GF-D8 (cell line): ENCODE measurements around the gene DTNA.

ENCODE experiments used
- DNase-seq: peaks from one replicate; lab custom pipeline; 2025; lab: John Stamatoyannopoulos, UW

The DTNA gene

DNA sequence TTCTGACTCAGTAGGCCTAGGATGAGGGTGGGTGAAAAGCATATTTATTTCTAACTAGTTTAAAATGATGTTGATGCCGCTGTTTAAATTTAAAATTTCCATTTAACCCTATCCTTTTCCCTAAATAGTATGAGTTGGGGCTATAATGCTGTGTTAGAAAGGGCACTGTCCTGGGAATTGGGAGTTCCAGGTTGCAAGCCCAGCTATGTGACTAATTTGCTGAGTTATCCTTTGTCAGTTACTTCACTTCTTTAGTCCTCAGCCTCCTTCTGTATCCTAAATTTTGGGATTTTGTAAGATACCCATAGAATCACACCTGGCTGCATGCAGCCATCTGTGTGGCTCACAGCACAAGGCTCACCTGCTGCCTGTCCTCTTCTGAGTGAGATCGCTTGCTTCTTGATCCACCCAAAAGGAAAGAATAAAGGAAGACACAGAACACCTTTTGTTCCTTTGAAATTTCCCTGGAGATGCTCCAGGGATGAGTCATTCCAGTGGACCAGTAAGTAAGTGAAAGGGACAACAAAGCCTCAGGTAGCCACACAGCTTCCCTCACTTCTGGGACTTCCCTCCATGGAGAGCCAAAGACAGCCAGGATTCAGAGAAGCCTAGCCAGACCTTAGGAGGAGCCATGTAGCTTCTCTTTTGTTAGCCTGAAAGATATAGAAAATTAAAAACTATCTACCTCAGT lies 97.2 kb downstream of the DTNA start:
- no peak for DNase-seq

DNA sequence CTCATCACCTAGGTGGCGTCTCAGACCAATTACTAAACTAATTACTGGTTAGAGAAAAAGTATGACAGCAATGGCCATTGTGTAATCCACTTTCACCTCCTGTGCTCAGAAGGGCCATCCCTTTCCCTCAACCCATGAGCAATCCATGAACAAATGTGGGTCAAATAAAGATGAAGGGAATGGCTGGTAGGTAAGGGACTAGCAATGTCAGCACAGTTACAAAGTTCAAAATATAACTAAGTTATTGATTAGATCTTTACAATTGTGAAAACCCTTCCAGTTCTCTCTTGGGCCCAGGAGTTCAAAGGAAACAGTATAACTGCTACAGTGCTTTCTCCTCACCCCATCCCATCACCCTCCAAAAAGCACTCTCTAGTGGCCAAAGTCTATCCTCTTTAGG lies 98.3 kb downstream of the DTNA start:
- DNase-seq, result no peak

DNA sequence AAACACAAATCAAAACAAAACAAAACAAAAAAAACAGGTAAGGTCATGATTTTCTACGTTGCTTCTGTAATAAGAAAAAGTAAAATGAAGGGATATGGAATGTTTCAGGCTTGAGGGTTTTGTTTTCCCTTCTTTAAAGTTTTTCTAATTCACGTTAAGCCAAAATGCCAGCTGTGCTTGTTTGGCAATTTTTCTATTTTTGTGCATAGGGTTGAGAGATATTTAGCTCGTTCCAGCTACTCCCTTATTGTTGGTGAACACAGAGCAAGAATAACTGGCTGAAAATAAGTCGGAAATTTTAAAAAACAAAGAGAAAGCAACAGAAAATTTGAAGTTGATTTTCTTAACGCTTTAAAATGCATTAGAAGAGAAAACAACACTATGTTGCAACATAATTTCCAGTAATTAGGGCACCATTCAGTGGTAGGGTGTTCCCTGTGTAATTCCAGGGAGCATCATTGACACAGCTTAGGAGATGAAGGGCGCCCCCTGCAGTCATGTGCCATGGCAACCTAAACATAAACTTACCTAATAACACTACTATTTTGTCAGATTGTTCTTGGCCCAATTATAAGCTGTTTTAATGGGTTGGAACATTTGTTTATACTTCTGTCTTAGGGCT lies 99.5 kb downstream of the DTNA start:
- DNase-seq, result no peak

DNA sequence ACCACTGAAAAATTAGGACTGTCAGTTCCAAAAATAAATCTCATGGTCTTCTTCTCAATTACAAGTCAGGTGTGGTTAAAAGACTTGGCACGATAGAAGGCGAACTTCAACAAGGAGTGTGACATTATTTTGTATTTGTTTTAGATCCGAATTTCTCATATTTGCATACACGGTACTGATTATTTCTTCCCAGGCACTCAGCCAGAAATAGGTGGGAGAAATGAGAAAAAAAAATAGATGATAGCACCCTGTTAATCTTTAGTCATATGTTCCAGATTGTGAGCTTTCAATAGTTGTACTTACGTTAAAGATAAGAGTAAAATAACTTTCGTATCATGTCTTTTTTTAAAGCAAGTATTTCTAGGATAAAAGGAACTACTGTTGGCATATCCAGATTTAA lies 106.1 kb downstream of the DTNA start:
- no peak for DNase-seq

DNA sequence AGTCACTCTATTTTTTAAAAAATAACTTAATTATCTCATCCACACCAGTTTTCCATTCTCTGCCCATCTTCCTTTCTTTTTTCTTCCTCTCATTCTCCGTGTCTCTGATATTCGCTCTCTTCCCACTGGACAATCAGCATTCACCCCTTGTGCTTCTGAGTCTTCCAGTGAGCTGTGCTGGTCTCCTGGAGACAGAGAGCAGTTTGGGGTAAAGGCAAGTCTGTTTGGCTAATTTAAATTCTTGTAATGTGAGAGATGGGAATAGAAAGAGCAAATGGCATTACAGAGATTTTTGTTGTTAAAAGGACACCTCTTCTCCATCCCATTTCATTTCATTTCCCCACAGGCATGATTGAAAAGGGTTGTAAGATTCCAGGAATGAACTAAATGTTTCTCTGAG lies 107.5 kb downstream of the DTNA start:
- DNase-seq, result no peak

DNA sequence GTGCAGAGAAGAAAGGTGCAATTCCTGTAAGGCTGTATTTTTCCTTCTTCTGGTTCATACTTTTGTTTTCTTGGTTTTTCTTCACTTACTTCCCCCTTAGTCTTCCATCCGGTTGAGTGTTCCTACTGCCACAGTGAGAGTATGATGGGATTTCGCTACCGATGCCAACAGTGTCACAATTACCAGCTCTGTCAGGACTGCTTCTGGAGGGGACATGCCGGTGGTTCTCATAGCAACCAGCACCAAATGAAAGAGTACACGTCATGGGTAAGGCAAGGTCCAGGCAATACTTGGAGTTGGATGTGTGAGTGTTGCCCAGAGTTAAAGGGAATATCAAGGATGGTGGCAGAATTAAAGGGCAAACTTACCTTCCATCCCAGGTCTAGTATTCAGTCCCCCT lies 108.0 kb downstream of the DTNA start:
- no peak for DNase-seq

DNA sequence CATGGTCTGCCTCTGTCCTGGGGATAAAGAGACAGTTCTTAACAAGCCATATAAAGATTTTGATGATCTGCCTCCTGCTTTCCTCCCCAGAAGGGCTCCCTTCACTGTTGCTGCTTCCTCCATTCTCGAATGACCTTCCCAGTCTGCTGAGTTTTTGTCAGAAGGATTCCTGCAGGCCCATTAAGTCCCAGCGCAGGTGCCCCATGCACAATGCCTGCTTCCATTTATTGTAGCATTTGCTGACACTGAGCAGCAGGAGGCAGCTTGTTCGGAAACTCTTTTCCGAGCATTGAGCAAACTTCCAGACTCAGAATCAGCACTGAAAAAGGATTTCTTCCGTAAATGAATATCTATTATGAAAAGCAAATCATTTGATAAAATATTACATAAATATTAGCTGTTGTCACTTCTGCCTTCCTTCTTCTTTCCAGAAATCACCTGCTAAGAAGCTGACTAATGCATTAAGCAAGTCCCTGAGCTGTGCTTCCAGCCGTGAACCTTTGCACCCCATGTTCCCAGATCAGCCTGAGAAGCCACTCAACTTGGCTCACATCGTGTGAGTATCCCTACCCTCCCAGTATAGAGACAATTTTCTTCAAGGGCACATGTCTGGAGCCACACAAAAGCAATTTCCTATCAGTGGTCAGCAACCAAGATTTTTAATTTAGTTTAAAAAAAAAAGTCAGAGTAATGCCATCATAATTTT lies 110.4 kb downstream of the DTNA start:
- DNase-seq, result no peak

DNA sequence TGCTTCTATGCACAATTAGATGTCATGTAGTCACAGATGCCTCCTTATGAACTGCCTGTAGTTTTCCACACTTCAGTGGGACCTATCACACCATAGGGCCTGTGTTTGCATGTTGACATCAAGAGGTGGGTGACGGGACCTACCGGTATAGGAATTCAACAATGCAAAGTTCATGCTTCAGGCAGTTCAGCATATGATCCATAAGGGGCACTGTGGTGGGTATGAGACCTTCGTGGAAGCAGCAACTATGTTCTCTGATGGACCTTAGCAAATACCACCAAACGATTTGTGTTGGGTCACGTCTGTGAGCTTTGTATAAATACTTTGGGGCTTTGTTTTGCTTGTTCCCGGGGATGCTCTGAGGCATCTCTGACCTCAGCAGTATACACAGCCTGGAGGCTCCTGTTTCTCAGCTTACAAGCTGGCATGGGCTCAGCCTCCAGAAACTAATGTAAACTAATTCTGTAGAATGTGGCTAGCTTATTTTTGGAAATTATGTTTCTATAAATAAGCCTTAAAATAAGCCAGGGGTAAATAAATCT lies 111.6 kb downstream of the DTNA start:
- DNase-seq, result no peak

DNA sequence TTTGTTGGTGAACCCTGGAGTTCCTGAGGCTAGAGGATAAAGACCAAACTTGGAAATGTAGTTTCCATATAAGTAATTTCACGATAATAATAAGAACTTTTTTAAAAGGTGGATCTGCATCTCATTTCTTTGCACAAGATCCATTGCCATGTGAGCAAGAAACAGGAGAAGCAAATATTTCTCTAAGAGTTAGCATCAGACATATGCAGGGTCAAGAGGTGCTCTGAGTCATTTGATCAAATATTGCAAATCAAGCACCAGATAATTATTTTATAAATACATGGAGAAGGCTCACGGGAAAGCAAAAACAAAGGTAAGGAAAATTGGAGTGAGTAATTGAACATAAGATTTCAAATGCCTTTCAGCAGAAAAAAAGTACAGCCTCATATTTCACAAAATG lies 118.0 kb downstream of the DTNA start:
- no peak for DNase-seq

DNA sequence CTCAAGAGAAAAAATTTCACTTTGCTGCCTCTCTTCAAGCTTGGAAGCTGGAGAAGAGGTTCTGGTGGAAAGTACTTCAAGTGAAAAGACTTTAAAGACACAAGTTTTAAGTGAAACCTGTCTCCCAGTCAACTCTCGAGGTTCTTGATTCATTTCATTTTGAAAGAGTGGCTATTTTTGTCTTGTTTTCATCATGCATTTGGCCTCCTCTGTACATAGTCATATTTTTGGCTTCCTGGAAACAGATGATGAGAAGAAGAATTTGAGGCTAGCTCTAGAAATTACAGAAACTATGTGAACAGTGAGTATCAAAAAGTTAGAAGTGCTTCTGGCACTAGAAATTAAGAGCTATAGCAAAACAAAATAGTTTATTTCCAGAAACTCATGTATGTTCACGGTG lies 124.8 kb downstream of the DTNA start:
- DNase-seq, result no peak

DNA sequence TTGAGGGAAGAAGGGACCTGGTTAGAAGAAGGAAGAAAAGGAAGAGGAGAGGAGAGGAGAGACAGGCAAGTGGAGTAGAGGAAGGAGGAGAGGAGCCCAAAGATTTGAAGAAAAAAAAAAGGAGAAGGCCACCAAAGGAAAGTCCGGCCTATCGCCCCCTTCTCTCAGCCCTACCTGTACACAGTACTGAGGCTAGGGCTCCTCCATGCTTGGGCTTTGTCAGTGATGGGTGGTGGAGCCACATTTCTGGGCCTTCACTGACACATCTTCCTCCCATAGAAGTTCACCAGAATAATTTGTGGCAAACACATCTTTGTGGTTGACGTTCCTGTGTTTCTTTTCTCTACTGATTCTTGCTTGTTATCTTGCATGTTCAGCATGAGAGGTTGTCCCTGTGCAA lies 125.4 kb downstream of the DTNA start:
- no peak for DNase-seq

DNA sequence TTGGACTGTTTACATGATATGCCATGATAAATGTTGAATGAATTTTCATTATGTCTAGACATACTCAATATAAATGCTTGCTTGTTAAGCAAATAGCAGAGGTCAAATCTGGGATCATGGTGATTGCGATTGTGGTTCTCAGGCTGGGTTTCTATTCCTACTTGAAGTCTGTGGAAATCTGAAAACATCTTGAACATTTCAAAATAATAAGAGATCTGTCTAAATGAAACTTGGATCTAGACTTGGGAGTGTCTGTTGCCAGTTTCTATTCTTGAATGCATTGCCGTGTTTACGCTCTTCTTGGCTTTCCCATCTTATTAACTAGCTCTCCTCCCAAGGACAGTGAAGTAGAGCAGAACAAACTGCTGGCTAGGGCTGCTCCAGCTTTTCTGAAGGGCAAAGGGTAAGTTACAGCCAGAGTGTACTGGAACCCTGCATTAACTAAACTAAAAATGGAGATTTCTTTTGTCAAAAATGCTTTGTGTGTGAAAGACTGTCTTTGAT lies 127.7 kb downstream of the DTNA start:
- no peak for DNase-seq

DNA sequence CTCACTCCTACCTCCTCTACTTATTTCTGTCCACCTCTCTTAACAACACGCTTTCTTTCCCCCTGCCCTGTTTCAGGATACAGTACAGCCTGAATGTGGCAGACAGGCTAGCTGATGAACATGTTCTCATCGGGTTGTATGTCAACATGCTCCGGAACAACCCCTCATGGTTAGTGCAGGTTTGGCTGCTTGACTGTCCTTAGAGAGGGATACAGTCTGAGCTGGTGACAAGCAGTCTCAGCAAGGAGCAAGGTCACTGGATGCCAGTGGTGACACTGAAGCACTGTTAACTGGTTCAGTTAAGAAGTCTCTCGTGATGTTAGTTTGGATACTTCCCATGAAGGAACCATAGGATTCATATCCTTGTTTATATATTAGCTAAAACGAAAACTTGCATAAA lies 128.6 kb downstream of the DTNA start:
- DNase-seq, result no peak

DNA sequence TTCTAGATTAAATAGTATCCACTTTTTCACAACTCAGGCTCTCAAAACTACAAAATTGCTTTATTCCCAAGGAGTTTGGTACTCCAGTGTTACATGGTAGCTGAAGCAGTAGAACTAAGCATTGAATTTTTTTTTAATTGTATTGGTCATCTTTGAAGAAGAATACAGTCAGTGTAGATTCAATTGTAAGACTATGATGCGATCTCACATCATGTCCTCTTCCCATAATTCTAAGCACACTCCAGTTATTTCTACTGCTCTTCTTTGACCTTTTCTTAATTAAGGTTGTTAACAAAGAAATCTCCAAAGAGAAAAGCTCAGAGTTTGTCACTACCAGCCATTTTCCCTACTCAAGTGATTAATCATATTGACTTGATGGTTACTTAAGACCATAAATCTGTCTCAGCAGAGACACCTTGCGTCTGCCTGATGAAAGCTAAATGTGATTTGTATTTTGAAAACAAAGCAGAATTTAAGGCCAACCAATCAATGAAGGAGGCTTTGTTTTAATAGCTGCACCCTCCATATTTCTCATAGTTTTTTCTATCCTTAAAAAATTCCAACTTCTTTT lies 130.2 kb downstream of the DTNA start:
- no peak for DNase-seq

DNA sequence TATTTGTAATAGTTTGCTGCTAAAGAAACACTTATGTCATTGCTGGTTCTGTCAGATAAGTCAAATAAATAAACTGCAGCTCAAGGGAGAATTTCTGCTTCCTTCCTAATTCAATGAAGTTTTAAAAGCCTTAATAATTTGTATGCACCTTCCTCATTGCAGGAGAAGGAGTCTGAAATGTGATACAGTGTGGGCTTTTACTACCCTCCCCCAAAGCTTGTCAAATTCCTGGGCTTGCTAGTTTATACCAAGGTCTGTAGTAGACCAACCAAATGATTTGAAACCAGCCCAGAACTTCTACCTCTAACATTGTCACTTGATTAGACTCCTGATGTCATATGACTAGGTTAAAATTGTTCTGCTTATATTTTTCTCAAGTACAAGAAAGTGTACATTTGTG lies 131.8 kb downstream of the DTNA start:
- DNase-seq, result no peak

DNA sequence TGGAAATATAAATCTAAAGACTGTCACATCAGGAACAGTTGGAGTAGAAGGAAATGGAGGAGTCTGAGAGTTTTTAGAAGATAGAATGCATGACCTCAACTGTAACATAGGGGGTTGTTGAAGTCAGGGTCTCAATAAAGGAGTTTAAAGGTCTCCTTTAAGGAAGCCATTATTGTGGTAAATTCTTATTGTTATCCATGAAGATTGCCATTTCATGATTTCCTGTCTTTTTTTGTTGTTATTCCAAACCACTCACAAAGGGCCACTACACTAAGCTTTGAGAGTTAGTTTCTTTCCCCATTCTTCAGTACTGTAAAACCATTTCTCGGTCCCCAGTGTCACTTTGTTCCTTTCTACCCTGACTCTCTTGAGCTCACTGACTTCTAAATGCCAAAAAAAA lies 134.0 kb downstream of the DTNA start:
- DNase-seq, result no peak

DNA sequence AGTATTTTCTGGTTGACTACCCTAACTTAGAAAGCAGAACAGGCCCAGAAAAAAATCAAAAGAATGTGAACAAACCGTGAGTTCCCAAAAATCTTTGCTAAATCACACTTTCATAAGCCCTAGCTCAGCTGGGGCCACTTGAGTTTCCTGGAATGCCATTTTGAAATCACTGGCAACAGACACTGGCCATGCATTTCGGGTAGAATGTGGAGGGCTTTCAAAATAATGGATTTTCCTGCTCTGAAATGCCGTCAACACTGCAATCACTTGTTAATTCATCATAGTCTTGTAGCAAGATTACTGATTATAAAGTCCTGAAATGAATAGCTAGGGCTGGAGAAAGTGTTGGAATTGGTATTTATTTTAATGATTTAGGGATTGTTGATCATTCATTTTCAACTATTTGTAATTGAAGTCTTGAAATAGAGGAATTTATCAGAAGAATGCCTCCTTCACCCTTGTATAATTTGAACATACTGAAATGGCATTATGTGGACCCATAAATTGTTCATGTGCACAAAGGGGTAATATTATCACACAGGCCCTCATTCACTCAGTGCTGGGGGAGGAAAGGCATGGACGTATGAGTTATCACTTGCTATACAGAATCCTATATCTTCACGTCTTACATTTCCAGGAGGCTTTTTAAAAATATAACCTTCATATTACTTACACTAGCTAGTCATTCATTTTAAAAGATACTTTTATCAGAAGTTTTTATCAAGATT lies 134.8 kb downstream of the DTNA start:
- DNase-seq, result no peak

DNA sequence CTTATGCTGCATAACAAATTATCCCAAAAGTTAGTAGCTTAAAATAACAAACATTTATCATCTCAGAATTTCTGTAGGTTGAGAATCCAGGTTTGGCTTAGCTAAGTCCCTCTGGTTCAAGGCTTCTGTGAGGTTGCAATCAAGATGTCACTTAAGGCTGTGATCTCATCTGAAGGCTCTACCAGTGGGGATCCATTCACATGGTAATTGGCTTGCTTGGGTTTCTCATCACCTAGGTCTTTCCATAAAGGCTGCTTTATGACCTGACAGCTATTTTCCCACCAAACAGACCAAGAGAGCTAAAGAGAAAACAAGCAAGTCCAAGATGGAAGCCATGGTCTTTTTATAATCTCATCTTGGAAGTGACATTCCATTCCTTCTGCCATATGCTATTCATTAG lies 137.3 kb downstream of the DTNA start:
- no peak for DNase-seq

DNA sequence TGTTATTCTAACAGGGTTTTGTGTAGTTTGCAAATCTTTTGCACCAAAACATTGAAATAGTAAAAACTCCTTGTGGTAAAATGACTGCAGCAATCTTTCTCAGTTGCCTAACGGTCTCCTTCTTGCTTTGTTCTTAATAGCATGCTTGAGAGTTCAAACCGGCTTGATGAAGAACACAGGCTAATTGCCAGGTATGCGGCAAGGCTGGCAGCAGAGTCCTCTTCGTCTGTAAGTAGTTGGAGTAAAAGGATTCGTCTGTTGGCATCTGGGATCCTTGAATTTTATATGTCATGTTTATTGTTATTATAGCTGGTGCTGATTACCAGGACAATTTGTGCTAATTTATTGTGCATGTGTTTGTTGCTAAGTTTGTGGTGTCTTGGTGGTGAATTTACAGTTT lies 138.1 kb downstream of the DTNA start:
- DNase-seq, result no peak

DNA sequence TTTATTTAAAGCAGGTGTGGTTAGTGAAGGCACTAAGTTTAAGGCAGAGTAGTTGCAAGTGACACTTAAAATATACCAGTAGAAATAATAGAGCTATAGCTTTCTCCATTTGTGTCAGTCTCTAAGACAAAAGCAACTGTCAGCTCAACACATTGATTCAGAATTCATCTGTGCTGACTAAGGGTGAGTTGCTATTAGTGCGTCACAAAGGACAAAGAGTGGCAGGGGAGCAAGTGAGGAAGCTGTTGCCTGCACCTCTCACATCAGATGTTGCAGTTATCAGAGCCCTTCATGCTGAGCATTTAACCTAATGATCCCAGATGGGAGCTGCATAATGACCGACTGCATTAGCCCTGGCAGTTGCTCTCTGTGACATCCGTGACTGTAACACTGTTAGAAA lies 138.6 kb downstream of the DTNA start:
- DNase-seq, result no peak

DNA sequence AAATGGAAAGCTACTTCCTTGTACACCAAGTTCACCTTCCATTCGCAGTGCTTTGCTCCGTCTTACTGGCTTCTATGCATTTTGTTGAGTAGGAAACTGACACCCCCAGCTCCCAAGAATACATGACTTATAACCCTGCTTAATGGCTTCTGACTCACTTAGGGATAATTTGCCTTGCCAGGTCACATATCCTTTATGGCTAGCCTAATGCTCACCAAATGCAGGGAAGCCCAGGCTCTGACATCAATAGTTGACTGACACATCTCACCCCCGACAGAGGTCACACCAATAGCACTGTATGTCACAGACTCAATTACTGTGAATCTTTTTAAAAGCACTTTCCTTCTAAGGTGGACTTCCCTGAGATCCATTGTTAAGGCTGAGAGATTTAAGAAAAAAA lies 147.2 kb downstream of the DTNA start:
- no peak for DNase-seq

DNA sequence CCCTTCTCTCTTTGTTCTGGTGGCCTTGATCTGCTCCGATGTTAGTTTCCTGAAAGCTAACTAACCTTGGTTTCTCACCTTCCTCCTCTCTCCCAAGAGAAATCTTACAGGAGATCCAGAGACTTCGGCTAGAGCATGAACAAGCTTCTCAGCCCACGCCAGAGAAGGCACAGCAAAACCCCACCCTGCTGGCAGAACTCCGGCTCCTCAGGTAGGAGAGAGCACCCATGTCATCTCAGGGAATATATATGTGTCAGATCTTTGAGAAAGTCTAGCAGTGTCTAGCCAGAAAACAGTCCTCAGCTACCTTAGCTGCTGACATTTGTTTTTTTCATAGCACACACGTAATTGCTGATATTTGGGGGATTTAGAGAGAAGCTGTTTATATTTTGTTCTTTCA lies 148.1 kb downstream of the DTNA start:
- no peak for DNase-seq
